IPS-20b (cell line): Measurements from ENCODE around the gene BAIAP2.

ENCODE experiments used
- H3K27ac ChIP-seq: one replicate; pipeline ENCODE4 v1.5.1; 2013; ENCODE audit warnings: low read length
- H3K27me3 ChIP-seq: 2 replicates; pipeline ENCODE4 v1.6.1; 2013; ENCODE audit warnings: mild to moderate bottlenecking, low read length, inconsistent platforms; ENCODE audit not compliant: insufficient read depth
- H3K36me3 ChIP-seq: 2 replicates; pipeline ENCODE4 v1.6.1; 2013; ENCODE audit warnings: low read depth, mild to moderate bottlenecking, inconsistent platforms, low read length, moderate library complexity; ENCODE audit not compliant: insufficient read depth
- H3K4me1 ChIP-seq: 2 replicates; pipeline ENCODE4 v1.6.1; 2013; ENCODE audit warnings: mild to moderate bottlenecking, control low read depth, inconsistent platforms, low read length, moderate library complexity; ENCODE audit not compliant: insufficient read depth
- H3K4me3 ChIP-seq: 2 replicates; pipeline ENCODE4 v1.5.1; 2013; ENCODE audit warnings: mild to moderate bottlenecking, low read length, inconsistent platforms
- H3K9ac ChIP-seq: 2 replicates; pipeline ENCODE4 v1.6.1; 2013; ENCODE audit warnings: low read depth, mild to moderate bottlenecking, inconsistent platforms, low read length, moderate library complexity
- H3K9me3 ChIP-seq: 2 replicates; pipeline ENCODE4 v1.6.1; 2013; ENCODE audit warnings: mild to moderate bottlenecking, low read depth, low read length, inconsistent platforms; ENCODE audit not compliant: insufficient read depth

Gene BAIAP2

GRCh38 chr17:80995131-80995530 is 39.8 kb upstream of the BAIAP2 start:
- Histone ChIP-seq H3K27me3 (peaks cover 15% of the 10 kb centered on the region; the same call in 1 of the 2 replicates), H3K9ac (no peak overlapping the region), H3K27ac (no peak overlapping the region), H3K4me3 (no peak overlapping the region), H3K9me3 (no peaks in the 10 kb centered on the region), H3K36me3 (peaks cover 27% of the 10 kb centered on the region), H3K4me1 (0 out of 2 replicates have a peak, but pooled peaks cover 4% of the 10 kb centered on the region)

- Histone ChIP-seq H3K9ac (no peak overlapping the region), H3K9me3 (no peaks in the 10 kb centered on the region), H3K4me1 (0 out of 2 replicates have a peak, but pooled peaks cover 4% of the 10 kb centered on the region), H3K27ac (no peak overlapping the region), H3K36me3 (peaks cover 27% of the 10 kb centered on the region), H3K27me3 (peaks cover 7% of the 10 kb centered on the region; the same call in 1 of the 2 replicates), H3K4me3 (no peak overlapping the region)
These were observed 38.3 kb upstream of the BAIAP2 start for GRCh38 chr17:80996422-80997305.

- H3K9ac ChIP-seq = no peak overlapping the region
- peaks cover 27% of the 10 kb centered on the region for H3K36me3 ChIP-seq
- H3K9me3 ChIP-seq = no peaks in the 10 kb centered on the region
These were observed 37.4 kb upstream of the BAIAP2 start for GRCh38 chr17:80997424-80998117.

DNA sequence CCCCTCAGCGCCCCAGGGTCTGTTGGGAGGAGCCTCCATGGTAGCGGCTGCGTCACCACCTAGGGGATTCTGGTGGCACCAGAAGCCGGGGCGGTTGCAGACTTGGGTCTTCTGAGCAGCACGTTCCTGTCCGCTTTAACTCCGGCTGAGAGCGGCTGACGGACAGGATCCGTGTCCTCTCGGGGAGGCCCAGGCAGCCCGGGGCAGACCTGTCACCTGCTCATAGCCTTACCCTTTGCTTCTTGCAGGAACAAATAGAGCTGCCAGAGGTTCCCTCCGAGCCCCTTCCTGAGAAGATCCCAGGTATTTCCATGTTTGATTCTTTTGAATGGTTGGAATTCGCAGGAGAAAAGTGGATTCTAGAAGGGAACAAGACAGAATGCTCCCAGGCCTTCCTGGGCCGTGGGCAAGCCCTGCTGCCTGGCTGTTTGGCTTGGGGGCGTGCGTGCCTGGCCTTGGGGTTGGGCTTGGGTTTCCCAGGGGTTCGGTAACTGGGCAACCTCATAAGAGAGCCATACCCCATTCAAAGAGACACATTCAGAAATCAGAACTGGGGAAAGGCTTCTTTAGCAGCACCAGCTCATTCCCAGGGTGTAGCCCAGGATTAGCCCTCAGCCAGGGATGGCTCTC is 36.7 kb upstream of the BAIAP2 start:
- no peak overlapping the region for H3K27ac ChIP-seq
- H3K9me3 ChIP-seq = no peaks in the 10 kb centered on the region
- H3K4me3 ChIP-seq = no peak overlapping the region
- H3K9ac ChIP-seq = no peak overlapping the region
- peaks cover 27% of the 10 kb centered on the region for H3K36me3 ChIP-seq
- H3K27me3 ChIP-seq = peaks cover 13% of the 10 kb centered on the region
- H3K4me1 ChIP-seq = no peaks in the 10 kb centered on the region

More at GRCh38 chr17:80997424-80998117, 37.4 kb upstream of the BAIAP2 start:
- no peak overlapping the region for H3K4me3 ChIP-seq
- H3K27ac ChIP-seq = no peak overlapping the region
- peaks cover 10% of the 10 kb centered on the region for H3K27me3 ChIP-seq
- 0 out of 2 replicates have a peak, but pooled peaks cover 4% of the 10 kb centered on the region for H3K4me1 ChIP-seq

- Histone ChIP-seq H3K27me3 (peaks cover 20% of the 10 kb centered on the region), H3K9me3 (no peaks in the 10 kb centered on the region), H3K9ac (no peak overlapping the region), H3K27ac (no peak overlapping the region), H3K36me3 (peaks cover 27% of the 10 kb centered on the region), H3K4me1 (no peaks in the 10 kb centered on the region), H3K4me3 (no peak overlapping the region)
These were observed 36.0 kb upstream of the BAIAP2 start for GRCh38 chr17:80998748-80999535.

GRCh38 chr17:80999536-81000333 is 35.2 kb upstream of the BAIAP2 start:
- Histone ChIP-seq H3K4me1 (no peaks in the 10 kb centered on the region), H3K36me3 (peaks cover 27% of the 10 kb centered on the region), H3K9ac (no peak overlapping the region), H3K27ac (no peak overlapping the region), H3K4me3 (no peak overlapping the region), H3K27me3 (peaks cover 25% of the 10 kb centered on the region), H3K9me3 (no peaks in the 10 kb centered on the region)

GRCh38 chr17:81000334-81000630 is 34.7 kb upstream of the BAIAP2 start:
- Histone ChIP-seq H3K4me1 (no peaks in the 10 kb centered on the region), H3K27ac (no peak overlapping the region), H3K4me3 (no peak overlapping the region), H3K9me3 (no peaks in the 10 kb centered on the region), H3K36me3 (peaks cover 27% of the 10 kb centered on the region), H3K27me3 (peaks cover 31% of the 10 kb centered on the region), H3K9ac (no peak overlapping the region)

GRCh38 chr17:81000631-81001357 is 34.2 kb upstream of the BAIAP2 start:
- Histone ChIP-seq H3K9ac (no peak overlapping the region), H3K36me3 (peaks cover 22% of the 10 kb centered on the region), H3K27ac (no peak overlapping the region), H3K4me3 (no peak overlapping the region), H3K4me1 (no peaks in the 10 kb centered on the region), H3K9me3 (no peaks in the 10 kb centered on the region), H3K27me3 (peaks cover 32% of the 10 kb centered on the region)

- no peaks in the 10 kb centered on the region for H3K4me1 ChIP-seq
- H3K27me3 ChIP-seq = peaks cover 44% of the 10 kb centered on the region
- H3K9ac ChIP-seq = no peak overlapping the region
- H3K4me3 ChIP-seq = no peak overlapping the region
- no peaks in the 10 kb centered on the region for H3K9me3 ChIP-seq
- peaks cover 13% of the 10 kb centered on the region for H3K36me3 ChIP-seq
- no peak overlapping the region for H3K27ac ChIP-seq
These were observed 33.0 kb upstream of the BAIAP2 start for GRCh38 chr17:81002013-81002384.
